Measurements from ENCODE around the gene TEX19.
"Not testable (repeated sequence)": the region's sequence is repeated elsewhere in the genome, so short reads cannot be mapped to it uniquely, and the experiment has no call there.

The TEX19 gene

DNA sequence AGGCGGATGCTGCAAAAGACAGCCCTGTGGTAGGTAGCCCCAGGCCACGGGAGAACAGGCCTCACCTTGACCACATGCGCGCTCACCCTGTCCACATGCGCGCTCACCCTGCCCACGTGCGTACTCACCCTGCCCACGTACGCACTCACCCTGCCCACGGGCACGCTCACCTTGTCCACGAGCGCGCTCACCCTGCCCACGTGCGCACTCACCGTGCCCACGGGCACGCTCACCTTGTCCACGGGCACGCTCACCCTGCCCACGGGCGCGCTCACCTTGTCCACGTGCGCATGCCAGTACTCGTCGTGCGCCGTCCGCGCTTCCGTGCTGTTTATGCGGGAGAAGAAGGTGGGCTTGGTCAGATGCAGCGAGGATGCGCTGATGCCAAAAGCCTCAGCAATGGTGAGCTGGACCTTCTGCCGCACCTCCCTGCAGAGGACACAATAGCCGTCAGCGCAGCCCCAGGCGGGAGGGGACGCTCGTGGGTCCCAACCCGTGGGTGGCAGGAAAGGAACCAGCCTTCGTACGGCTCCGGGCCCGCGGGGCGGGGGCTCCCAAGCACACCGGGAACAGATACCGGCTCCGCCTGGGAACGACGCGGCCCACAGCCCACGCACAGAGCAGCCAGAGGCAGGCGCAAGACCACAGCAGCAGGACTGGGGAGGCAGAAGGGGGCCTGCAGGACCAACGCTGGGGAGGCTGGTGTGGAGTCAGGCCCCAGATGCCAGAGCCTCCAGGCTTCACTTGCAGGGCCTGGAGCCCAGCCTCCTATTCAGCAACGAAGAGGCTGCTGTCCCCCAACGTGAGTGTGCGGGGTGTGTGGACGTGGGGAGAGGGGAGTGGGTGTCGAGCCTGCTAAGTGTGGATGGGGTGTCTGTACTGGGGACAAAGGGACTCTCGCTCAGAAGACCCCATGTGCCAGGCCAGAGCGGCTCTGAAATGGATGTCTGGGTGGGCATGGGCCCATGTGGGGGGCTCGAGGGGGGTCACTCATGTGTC lies 44.9 kb downstream of the TEX19 start:
- no peak overlapping the region for H3K4me3 ChIP-seq (ENCODE audit: insufficient read depth, low read depth, low read length)
- H3K27me3 ChIP-seq (ENCODE audit: control insufficient read depth, insufficient read depth, low read length, poor library complexity, severe bottlenecking) = no peaks in the 10 kb centered on the region
- WGBS, 2 experiments = 97% methylated on average over 67 of the region's 67 CpGs
- no peak overlapping the region for H3K27ac ChIP-seq (ENCODE audit: insufficient read depth, low read depth, low read length, poor library complexity, severe bottlenecking)
- H3K4me1 ChIP-seq (ENCODE audit: control insufficient read depth, insufficient read depth, low read length) = no peaks in the 10 kb centered on the region
- peaks cover 7% of the 10 kb centered on the region for H3K36me3 ChIP-seq (ENCODE audit: control insufficient read depth, insufficient read depth, low read length)
- H3K9me3 ChIP-seq (ENCODE audit: control insufficient read depth, low read length) = no peaks in the 10 kb centered on the region

DNA sequence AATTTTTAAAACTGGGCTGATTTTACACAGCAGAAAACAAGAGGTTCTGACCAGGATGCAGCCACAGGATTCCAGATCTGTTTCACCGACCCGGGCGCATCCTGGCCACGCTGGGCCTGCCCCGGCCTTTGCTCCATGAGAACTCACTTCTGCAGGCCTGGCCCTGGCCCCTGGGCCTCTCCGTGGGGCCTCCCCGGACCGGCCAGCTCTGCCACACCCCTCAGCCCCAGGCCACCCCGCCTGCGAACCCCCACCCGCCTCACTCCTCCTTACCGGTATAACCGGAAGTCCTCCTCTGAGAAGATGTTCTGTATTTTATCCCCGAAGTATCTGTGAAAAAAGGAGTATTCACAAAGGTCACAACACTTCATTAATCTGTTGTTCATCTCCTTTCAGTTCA lies 46.0 kb downstream of the TEX19 start:
- Histone ChIP-seq H3K9me3 (ENCODE audit: control insufficient read depth, low read length) (no peaks in the 10 kb centered on the region), H3K27me3 (ENCODE audit: control insufficient read depth, insufficient read depth, low read length, poor library complexity, severe bottlenecking) (no peaks in the 10 kb centered on the region), H3K27ac (ENCODE audit: insufficient read depth, low read depth, low read length, poor library complexity, severe bottlenecking) (no peak overlapping the region), H3K4me3 (ENCODE audit: insufficient read depth, low read depth, low read length) (no peak overlapping the region), H3K36me3 (ENCODE audit: control insufficient read depth, insufficient read depth, low read length) (peaks cover 7% of the 10 kb centered on the region), H3K4me1 (ENCODE audit: control insufficient read depth, insufficient read depth, low read length) (no peaks in the 10 kb centered on the region)
- 92 to 95% methylated on average over 14 of the region's 14 CpGs for WGBS, 2 experiments

DNA sequence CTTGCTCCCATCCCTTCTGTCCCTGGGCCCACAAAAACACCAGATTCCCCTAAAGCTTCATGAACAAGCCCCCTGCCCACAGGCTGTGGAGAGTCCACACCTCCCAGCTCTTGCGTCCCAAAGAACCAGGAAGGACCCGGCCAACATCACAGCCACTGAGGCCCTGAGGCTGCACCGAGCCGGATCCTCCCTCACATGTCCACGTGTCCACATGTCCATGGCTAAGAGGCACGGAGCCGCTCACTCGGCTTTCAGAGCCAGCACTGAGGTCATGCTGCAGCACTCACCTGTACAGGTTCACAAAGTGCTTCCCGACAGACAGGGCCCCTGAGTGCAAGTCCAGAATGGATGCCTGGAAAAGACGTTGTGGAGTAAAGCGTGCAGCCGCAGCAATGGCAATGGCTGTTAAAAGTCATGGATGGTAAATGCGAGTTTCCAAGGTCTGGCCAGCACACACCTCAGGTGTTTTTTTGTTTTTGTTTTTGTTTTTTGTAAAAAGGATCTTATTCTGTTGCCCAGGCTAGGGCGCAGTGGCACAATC lies 47.2 kb downstream of the TEX19 start:
- WGBS, 2 experiments = 96 to 97% methylated on average over 14 of the region's 14 CpGs
- Histone ChIP-seq H3K4me3 (ENCODE audit: insufficient read depth, low read depth, low read length) (no peak overlapping the region), H3K9me3 (ENCODE audit: control insufficient read depth, low read length) (no peaks in the 10 kb centered on the region), H3K4me1 (ENCODE audit: control insufficient read depth, insufficient read depth, low read length) (no peaks in the 10 kb centered on the region), H3K36me3 (ENCODE audit: control insufficient read depth, insufficient read depth, low read length) (peaks cover 7% of the 10 kb centered on the region), H3K27me3 (ENCODE audit: control insufficient read depth, insufficient read depth, low read length, poor library complexity, severe bottlenecking) (no peaks in the 10 kb centered on the region), H3K27ac (ENCODE audit: insufficient read depth, low read depth, low read length, poor library complexity, severe bottlenecking) (no peak overlapping the region)

DNA sequence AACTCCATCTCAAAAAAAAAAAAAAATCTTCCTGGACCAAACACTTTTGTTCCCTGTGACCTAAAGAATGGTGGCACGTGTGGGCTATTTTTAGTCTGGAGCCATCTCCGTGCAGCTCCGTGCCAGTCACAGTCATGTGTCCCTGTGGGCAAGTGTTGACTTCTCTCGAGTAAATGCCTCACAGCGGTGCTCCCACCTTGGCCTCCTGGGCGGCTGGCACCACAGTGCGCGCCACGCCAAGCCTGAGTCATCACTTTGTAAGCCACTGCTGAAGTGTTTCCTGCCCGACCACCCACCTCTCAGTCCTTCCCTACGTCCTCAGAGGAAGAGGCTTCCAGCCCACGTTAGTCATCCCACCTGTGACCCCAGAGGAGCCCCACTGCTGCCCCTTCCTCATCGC lies 48.2 kb downstream of the TEX19 start:
- Histone ChIP-seq H3K4me1 (ENCODE audit: control insufficient read depth, insufficient read depth, low read length) (no peaks in the 10 kb centered on the region), H3K4me3 (ENCODE audit: insufficient read depth, low read depth, low read length) (no peak overlapping the region), H3K9me3 (ENCODE audit: control insufficient read depth, low read length) (no peaks in the 10 kb centered on the region), H3K36me3 (ENCODE audit: control insufficient read depth, insufficient read depth, low read length) (no peaks in the 10 kb centered on the region), H3K27me3 (ENCODE audit: control insufficient read depth, insufficient read depth, low read length, poor library complexity, severe bottlenecking) (no peaks in the 10 kb centered on the region), H3K27ac (ENCODE audit: insufficient read depth, low read depth, low read length, poor library complexity, severe bottlenecking) (no peak overlapping the region)
- WGBS, 2 experiments = 95 to 96% methylated on average over 13 of the region's 13 CpGs

DNA sequence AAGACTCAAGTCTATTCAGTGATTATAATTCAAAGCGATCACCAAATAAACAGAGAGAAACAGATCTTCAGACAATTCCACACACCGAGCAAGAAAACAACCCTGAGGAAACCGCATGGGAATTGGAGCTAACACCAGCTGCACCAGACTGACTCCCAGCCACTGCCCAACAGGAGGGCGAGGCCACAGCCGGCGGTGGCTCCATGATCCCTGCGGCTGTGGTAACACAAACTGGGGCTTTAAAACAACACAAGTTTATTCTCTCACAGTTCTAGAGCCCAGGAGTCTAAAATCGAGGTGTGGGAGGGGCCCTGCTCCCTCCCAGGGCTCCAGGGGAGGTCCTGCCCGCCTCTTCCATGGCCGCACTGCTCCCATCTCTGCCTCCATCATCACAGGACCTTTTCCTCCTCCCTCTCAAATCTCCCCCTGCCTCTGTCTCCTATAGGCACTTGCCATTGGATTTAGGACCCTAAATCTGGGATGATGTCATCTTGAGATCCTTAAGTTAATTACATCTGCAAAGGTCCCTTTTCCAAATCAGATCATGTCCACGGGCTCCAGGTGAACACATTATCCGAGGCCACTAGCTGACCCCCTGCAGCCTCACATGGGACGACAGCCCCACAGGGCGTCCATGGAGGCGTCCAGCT lies 49.4 kb downstream of the TEX19 start:
- no peaks in the 10 kb centered on the region for H3K36me3 ChIP-seq (ENCODE audit: control insufficient read depth, insufficient read depth, low read length)
- no peak overlapping the region for H3K27ac ChIP-seq (ENCODE audit: insufficient read depth, low read depth, low read length, poor library complexity, severe bottlenecking)
- H3K9me3 ChIP-seq (ENCODE audit: control insufficient read depth, low read length) = no peaks in the 10 kb centered on the region
- no peak overlapping the region for H3K4me3 ChIP-seq (ENCODE audit: insufficient read depth, low read depth, low read length)
- no peaks in the 10 kb centered on the region for H3K27me3 ChIP-seq (ENCODE audit: control insufficient read depth, insufficient read depth, low read length, poor library complexity, severe bottlenecking)
- no peaks in the 10 kb centered on the region for H3K4me1 ChIP-seq (ENCODE audit: control insufficient read depth, insufficient read depth, low read length)
- WGBS, 2 experiments = 93% methylated on average over 15 of the region's 15 CpGs

DNA sequence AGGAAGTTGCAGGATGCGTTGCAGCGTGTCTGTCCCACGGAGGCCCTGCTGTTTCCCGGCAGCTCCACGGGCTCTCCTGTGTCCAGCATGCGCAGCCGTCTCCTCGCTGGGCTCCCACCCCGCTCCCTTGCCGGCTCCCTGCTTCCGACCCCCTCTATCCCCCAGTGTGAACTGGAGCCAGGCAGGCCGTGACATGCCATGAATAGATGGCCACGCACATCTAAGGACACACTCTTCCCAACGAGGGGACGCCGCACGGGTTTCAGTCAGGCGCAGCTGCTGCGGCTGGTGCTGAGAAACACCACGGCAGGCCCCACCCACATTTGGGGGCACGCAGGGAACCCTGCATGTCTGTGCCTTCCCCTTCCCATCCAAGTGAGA lies 49.9 kb downstream of the TEX19 start:
- WGBS, 2 experiments = 95% methylated on average over 21 of the region's 21 CpGs
- H3K4me3 ChIP-seq (ENCODE audit: insufficient read depth, low read depth, low read length) = no peak overlapping the region
- no peaks in the 10 kb centered on the region for H3K4me1 ChIP-seq (ENCODE audit: control insufficient read depth, insufficient read depth, low read length)
- no peaks in the 10 kb centered on the region for H3K27me3 ChIP-seq (ENCODE audit: control insufficient read depth, insufficient read depth, low read length, poor library complexity, severe bottlenecking)
- no peaks in the 10 kb centered on the region for H3K9me3 ChIP-seq (ENCODE audit: control insufficient read depth, low read length)
- no peaks in the 10 kb centered on the region for H3K36me3 ChIP-seq (ENCODE audit: control insufficient read depth, insufficient read depth, low read length)
- no peak overlapping the region for H3K27ac ChIP-seq (ENCODE audit: insufficient read depth, low read depth, low read length, poor library complexity, severe bottlenecking)

DNA sequence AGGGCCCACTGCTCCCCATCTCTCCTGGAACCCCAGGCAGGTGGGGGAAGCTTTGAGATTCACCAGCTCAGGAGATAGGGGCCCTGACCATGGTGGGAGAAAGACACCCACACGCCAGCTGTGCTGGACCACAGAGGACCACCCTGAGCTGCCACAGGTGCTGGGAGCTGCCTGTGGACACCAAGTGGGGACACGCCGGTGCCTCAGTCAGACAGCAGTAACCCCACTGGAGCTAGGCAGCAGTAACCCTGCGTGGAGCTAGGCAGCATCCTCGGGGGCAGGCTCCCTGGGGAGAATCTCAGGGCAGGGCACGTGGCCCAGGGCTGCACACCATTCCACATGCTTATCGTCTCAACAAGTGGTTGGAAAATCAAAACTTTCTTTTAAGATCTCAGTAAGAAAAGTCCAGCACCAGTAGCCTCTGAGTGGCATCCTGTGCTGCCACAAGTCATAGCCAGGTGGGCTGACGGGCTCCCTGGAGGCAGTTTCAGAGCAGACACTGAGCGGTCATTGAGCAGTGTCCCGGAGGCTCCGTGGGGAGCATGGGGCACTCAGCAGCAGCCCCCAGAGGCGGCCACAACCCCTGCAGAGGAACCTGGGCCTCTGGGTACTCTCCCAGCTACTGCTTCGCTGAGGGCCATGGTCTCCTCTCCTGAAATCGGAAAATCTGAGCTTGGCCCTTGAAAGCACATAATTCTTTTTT lies 51.1 kb downstream of the TEX19 start:
- Histone ChIP-seq H3K27ac (ENCODE audit: insufficient read depth, low read depth, low read length, poor library complexity, severe bottlenecking) (no peak overlapping the region), H3K4me1 (ENCODE audit: control insufficient read depth, insufficient read depth, low read length) (no peaks in the 10 kb centered on the region), H3K27me3 (ENCODE audit: control insufficient read depth, insufficient read depth, low read length, poor library complexity, severe bottlenecking) (no peaks in the 10 kb centered on the region), H3K9me3 (ENCODE audit: control insufficient read depth, low read length) (no peaks in the 10 kb centered on the region), H3K4me3 (ENCODE audit: insufficient read depth, low read depth, low read length) (no peak overlapping the region), H3K36me3 (ENCODE audit: control insufficient read depth, insufficient read depth, low read length) (no peaks in the 10 kb centered on the region)
- 90 to 95% methylated on average over 14 of the region's 14 CpGs for WGBS, 2 experiments

DNA sequence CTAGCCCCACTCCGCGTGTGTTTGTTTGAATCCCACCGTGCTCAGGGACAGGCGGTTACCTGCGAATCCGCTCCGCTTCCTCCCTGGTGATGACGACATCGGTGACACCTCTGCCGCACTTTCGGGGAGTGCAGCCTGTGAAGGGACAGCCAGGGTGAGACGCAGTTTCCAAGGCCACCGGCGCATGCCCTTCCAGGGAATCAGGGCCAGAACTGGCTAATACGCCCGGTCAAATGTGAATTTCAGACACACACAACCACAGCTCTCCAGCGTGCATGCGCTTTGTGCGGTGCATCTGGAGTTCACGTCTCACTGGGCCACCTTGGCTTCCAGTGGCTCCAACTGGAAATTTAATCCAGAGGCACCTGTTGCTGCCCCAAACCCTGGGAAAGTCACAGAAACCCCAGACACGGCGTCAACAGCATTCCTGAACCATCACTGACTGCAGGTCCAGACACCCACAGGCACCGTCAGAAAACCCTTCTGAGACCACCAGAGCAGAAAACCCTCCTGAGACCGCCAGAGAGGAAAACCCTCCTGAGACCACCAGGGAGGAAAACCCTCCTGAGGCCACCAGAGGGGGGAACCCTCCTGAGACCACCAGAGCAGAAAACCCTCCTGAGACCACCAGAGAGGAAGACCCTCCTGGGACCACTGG lies 52.5 kb downstream of the TEX19 start:
- Histone ChIP-seq H3K4me1 (ENCODE audit: control insufficient read depth, insufficient read depth, low read length) (no peaks in the 10 kb centered on the region), H3K27ac (ENCODE audit: insufficient read depth, low read depth, low read length, poor library complexity, severe bottlenecking) (no peak overlapping the region), H3K27me3 (ENCODE audit: control insufficient read depth, insufficient read depth, low read length, poor library complexity, severe bottlenecking) (no peaks in the 10 kb centered on the region), H3K9me3 (ENCODE audit: control insufficient read depth, low read length) (no peaks in the 10 kb centered on the region), H3K4me3 (ENCODE audit: insufficient read depth, low read depth, low read length) (no peak overlapping the region), H3K36me3 (ENCODE audit: control insufficient read depth, insufficient read depth, low read length) (no peaks in the 10 kb centered on the region)
- WGBS, 2 experiments = 95 to 96% methylated on average over 24 of the region's 24 CpGs

DNA sequence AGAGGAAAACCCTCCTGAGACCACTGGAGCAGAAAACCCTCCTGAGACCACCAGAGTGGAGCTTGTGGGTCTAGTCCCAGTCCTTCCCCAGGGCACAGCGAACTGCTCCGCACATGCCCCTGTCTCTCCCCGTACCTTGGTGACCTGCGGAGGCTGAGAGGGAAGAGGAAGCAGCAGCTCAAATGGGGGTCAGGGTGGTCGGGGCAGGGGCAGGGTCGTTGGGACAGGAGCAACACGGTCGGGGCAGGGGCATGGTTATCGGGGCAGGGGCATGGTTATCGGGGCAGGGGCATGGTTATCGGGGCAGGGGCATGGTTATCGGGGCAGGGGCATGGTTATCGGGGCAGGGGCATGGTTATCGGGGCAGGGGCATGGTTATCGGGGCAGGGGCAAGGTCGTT lies 53.0 kb downstream of the TEX19 start:
- not testable (repeated sequence) for H3K27me3 ChIP-seq (ENCODE audit: control insufficient read depth, insufficient read depth, low read length, poor library complexity, severe bottlenecking); H3K4me3 ChIP-seq (ENCODE audit: insufficient read depth, low read depth, low read length); H3K27ac ChIP-seq (ENCODE audit: insufficient read depth, low read depth, low read length, poor library complexity, severe bottlenecking); H3K4me1 ChIP-seq (ENCODE audit: control insufficient read depth, insufficient read depth, low read length); H3K9me3 ChIP-seq (ENCODE audit: control insufficient read depth, low read length); H3K36me3 ChIP-seq (ENCODE audit: control insufficient read depth, insufficient read depth, low read length)
- 95 to 96% methylated on average over 16 of the region's 16 CpGs for WGBS, 2 experiments
